HCT116 (cell line): Measurements from ENCODE around the gene ROBO1. TPM values are rescaled to one million over a fixed set of nuclear protein-coding genes. Genes with fewer than 3 reads are reported as not detected.

ENCODE experiments used
- ATAC-seq: fragments of 200-7000 bp; cut with Tn5 transposase; 2 replicates; pipeline ENCODE4 v1.9.1; 2020; ENCODE audit warnings: mild to moderate bottlenecking, moderate library complexity
- BruUV-seq: library from RNA; stranded (reverse); fragments of 400-500 nt; replicated peaks from 2 replicates; lab custom pipeline; 2021; lab: Mats Ljungman, UMichigan
- CTCF ChIA-PET: fragments of 300-600 bp; sonication (Branson Sonifier 250); formaldehyde crosslinking; loops from one replicate; lab custom pipeline; 2021; ENCODE audit warnings: antibody characterized with exemption; lab: Charles Lee
- POLR2A ChIA-PET: fragments of 300-600, 350-600 bp; sonication (Branson Sonifier 250); formaldehyde crosslinking; loops from one replicate; lab custom pipeline; 2021; ENCODE audit warnings: antibody characterized with exemption; lab: Charles Lee
- RAD21 ChIA-PET, 2 experiments: fragments of 300-600 bp; sonication (Branson Sonifier 250); formaldehyde crosslinking; loops; one replicate each; lab custom pipeline; 2023; ENCODE audit warnings: low total read pairs in 2 of 2; ENCODE audit not compliant: uncharacterized antibody in 2 of 2, unreplicated experiment in 2 of 2, low non-redundant PET in 1 of 2; lab: Charles Lee
- DNase-seq: peaks from one replicate; pipeline ENCODE4 v3.0.0-alpha.2; 2010; ENCODE audit warnings: low read depth, low spot score
- H2AFZ ChIP-seq: fragments of 200-600 bp; shearing (Covaris generic), sonication (generic); 2 replicates; pipeline ENCODE4 v1.6.1; 2017; ENCODE audit warnings: low read depth, mixed run types, mixed read lengths, antibody characterized with exemption, low read length; ENCODE audit not compliant: poor library complexity, severe bottlenecking
- H3K27ac ChIP-seq: 2 replicates; pipeline ENCODE4 v1.5.1; 2012; ENCODE audit warnings: low read depth, low read length
- H3K27me3 ChIP-seq: fragments of 200-600 bp; sonication (generic); 2 replicates; pipeline ENCODE4 v1.6.1; 2016; ENCODE audit warnings: mixed run types, low read length, mixed read lengths; ENCODE audit not compliant: insufficient read depth
- H3K36me3 ChIP-seq, 2 experiments: fragments of 200-500 bp in 1 of 2; fragments of 200-600 bp in 1 of 2; sonication (Bioruptor generic) in 1 of 2; sonication (generic) in 1 of 2; 2 replicates each; pipeline versions ENCODE4 v1.5.1 to v1.6.1; 2014 to 2016; ENCODE audit warnings: low read length in 2 of 2, inconsistent platforms in 1 of 2, mixed read lengths in 1 of 2, mixed run types in 1 of 2; ENCODE audit not compliant: insufficient read depth in 2 of 2, control insufficient read depth in 1 of 2
- H3K4me1 ChIP-seq, 2 experiments: fragments of 200-600 bp in 1 of 2; sonication (generic) in 1 of 2; 2 replicates each; pipeline versions ENCODE4 v1.5.1 to v1.6.1; 2012 to 2017; ENCODE audit warnings: low read length in 2 of 2, inconsistent platforms in 1 of 2, mild to moderate bottlenecking in 1 of 2, mixed read lengths in 1 of 2, mixed run types in 1 of 2, moderate library complexity in 1 of 2; ENCODE audit not compliant: insufficient read depth in 2 of 2, control insufficient read depth in 1 of 2
- H3K4me2 ChIP-seq: fragments of 200-600 bp; sonication (generic); 2 replicates; pipeline ENCODE4 v1.6.1; 2017; ENCODE audit warnings: mixed run types, low read length, mixed read lengths
- H3K4me3 ChIP-seq, 2 experiments: fragments of 200-600 bp in 1 of 2; sonication (generic) in 1 of 2; replicated peaks in 1 of 2; 2 replicates each; pipeline ENCODE4 v1.5.1; 2011 to 2016; ENCODE audit warnings: low read length in 2 of 2, control low read depth in 1 of 2, low read depth in 1 of 2, mild to moderate bottlenecking in 1 of 2, mixed read lengths in 1 of 2, mixed run types in 1 of 2
- H3K79me2 ChIP-seq: fragments of 200-600 bp; sonication (generic); 2 replicates; pipeline ENCODE4 v1.6.1; 2017; ENCODE audit warnings: mild to moderate bottlenecking, mixed run types, low read length, moderate library complexity, mixed read lengths; ENCODE audit not compliant: insufficient read depth
- H3K9ac ChIP-seq: fragments of 200-600 bp; sonication (generic); 2 replicates; pipeline ENCODE4 v1.6.1; 2016; ENCODE audit warnings: low read length, mixed read lengths
- H3K9me2 ChIP-seq: fragments of 200-600 bp; sonication (generic), shearing (Covaris generic); 2 replicates; pipeline ENCODE4 v1.6.1; 2017; ENCODE audit warnings: mixed run types, mild to moderate bottlenecking, moderate library complexity; ENCODE audit not compliant: insufficient read depth
- H3K9me3 ChIP-seq, 2 experiments: fragments of 200-500 bp in 1 of 2; fragments of 200-600 bp in 1 of 2; sonication (Bioruptor generic) in 1 of 2; sonication (generic) in 1 of 2; 2 replicates each; pipeline ENCODE4 v1.6.1; 2014 to 2017; ENCODE audit warnings: low read length in 2 of 2, mixed read lengths in 2 of 2, inconsistent platforms in 1 of 2, low read depth in 1 of 2, mild to moderate bottlenecking in 1 of 2, mixed run types in 1 of 2, moderate library complexity in 1 of 2; ENCODE audit not compliant: control insufficient read depth in 1 of 2, insufficient read depth in 1 of 2
- H4K20me1 ChIP-seq: fragments of 200-600 bp; sonication (generic), shearing (Covaris generic); 2 replicates; pipeline ENCODE4 v1.6.1; 2017; ENCODE audit warnings: mixed run types, mild to moderate bottlenecking, moderate library complexity; ENCODE audit not compliant: insufficient read depth
- CBX3 ChIP-seq: IDR thresholded peaks from 2 replicates; pipeline ENCODE4 v1.6.1; 2012; ENCODE audit warnings: low read depth
- CEBPB ChIP-seq: IDR thresholded peaks from 2 replicates; pipeline ENCODE4 v1.6.1; 2012; ENCODE audit warnings: low read depth
- EGR1 ChIP-seq: IDR thresholded peaks from 2 replicates; pipeline ENCODE4 v1.6.1; 2012; ENCODE audit warnings: low read depth
- ELF1 ChIP-seq: IDR thresholded peaks from 2 replicates; pipeline ENCODE4 v1.6.1; 2012; ENCODE audit warnings: low read depth, borderline replicate concordance
- EZH2phosphoT487 ChIP-seq: fragments of 200-600 bp; IDR thresholded peaks from 2 replicates; pipeline ENCODE4 v1.6.1; 2018; ENCODE audit warnings: antibody characterized with exemption, borderline replicate concordance
- FOSL1 ChIP-seq: IDR thresholded peaks from 2 replicates; pipeline ENCODE4 v1.6.1; 2012; ENCODE audit warnings: low read depth
- JUND ChIP-seq: IDR thresholded peaks from 2 replicates; pipeline ENCODE4 v1.6.1; 2012
- POLR2A ChIP-seq: IDR thresholded peaks from 2 replicates; pipeline ENCODE4 v1.7.0; 2011; ENCODE audit warnings: borderline replicate concordance; ENCODE audit not compliant: insufficient read depth, insufficient read length; ENCODE audit errors: extremely low read depth
- POLR2AphosphoS5 ChIP-seq: IDR thresholded peaks from 2 replicates; pipeline ENCODE4 v1.6.1; 2011; ENCODE audit warnings: mild to moderate bottlenecking, low read depth, low read length, moderate library complexity
- RAD21 ChIP-seq: IDR thresholded peaks from 2 replicates; pipeline ENCODE4 v1.6.1; 2012; ENCODE audit warnings: low read depth, mild to moderate bottlenecking
- SP1 ChIP-seq: IDR thresholded peaks from 2 replicates; pipeline ENCODE4 v1.6.1; 2012; ENCODE audit warnings: low read depth
- SRF ChIP-seq: IDR thresholded peaks from 2 replicates; pipeline ENCODE4 v1.6.1; 2012; ENCODE audit warnings: low read depth
- TCF7L2 ChIP-seq: IDR thresholded peaks from 2 replicates; pipeline ENCODE4 v1.7.0; 2011; ENCODE audit warnings: borderline replicate concordance, inconsistent platforms; ENCODE audit not compliant: insufficient read depth, insufficient read length; ENCODE audit errors: extremely low read depth
- YY1 ChIP-seq: IDR thresholded peaks from 2 replicates; pipeline ENCODE4 v1.6.1; 2011; ENCODE audit warnings: low read length, low read depth, moderate library complexity, mild to moderate bottlenecking; ENCODE audit not compliant: insufficient replicate concordance; ENCODE audit errors: extremely low read depth
- ZFX ChIP-seq: fragments of 450-650 bp; IDR thresholded peaks from 2 replicates; pipeline ENCODE4 v1.6.1; 2017
- intact Hi-C: fragments of 100-400 bp; cut with micrococcal nuclease; formaldehyde crosslinking; loops from 2 replicates; pipeline ENCODE4 v1.10.0; 2022
- total RNA-seq: library from RNA; stranded (reverse); gene quantifications from one replicate; pipeline ENCODE4 v1.2.1, GENCODE V29; 2021; ENCODE audit not compliant: unreplicated experiment
- TF ChIP-seq, protein P1 (sequence below): IDR thresholded peaks from 2 replicates; pipeline ENCODE4 v1.6.1; 2012; ENCODE audit warnings: low read depth
- TF ChIP-seq, protein P2 (sequence below), 3 experiments: fragments of 200-600 bp in 1 of 3; sonication (generic) in 1 of 3; IDR thresholded peaks in 2 of 3; conservative IDR thresholded peaks in 1 of 3; 2 replicates each; pipeline ENCODE4 v1.5.1; 2012 to 2017; ENCODE audit warnings: low read depth in 2 of 3, low read length in 2 of 3, antibody characterized with exemption in 1 of 3, borderline replicate concordance in 1 of 3, control low read depth in 1 of 3, mild to moderate bottlenecking in 1 of 3, mixed read lengths in 1 of 3, mixed run types in 1 of 3, moderate library complexity in 1 of 3; ENCODE audit not compliant: insufficient read depth in 1 of 3

Gene ROBO1
- total RNA-seq, 1 experiment from 2014 or later: 0.27 TPM

DNA sequence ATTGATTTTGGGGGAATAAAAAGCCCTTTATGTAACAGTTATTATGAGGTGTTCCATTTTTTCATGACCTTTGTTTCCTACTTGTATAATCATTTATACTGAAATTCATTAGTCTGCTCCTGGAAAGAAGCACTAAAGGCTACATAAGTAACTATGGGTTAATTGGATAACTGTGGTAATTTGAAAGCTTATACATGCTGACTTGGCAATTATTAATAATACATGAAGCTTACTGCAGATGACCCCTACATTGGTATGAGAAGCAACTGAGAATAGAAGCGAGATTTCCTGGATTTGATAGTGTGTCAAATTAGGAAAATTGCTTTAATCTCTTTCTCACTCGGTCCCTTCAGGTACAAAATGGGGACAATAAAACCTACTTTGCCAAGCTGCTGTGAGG lies 658.0 kb downstream of the ROBO1 start:
- no peak for ATAC-seq
- POLR2A ChIA-PET: no interaction called here

DNA sequence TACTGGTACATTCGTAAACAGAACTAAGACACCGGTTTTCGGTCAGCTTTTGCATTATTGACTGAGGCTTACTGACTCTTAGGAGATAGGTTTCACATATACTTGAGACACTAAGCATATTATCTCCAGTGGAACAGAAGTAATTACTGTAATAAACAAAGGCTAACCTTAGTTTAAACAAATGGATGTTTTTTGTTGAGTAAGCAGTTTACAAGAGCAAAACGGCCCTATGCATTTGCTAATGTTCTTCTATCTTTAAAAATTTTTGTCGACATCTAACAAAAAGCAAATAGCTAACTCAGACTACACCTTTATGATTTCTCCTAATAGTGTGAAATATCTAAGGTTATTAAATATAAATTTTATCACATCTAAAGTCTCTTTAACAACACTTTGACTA lies 664.5 kb downstream of the ROBO1 start:
- Histone ChIP-seq H2AFZ (no peak overlapping the region), H3K9me2 (no peaks in the 10 kb centered on the region), H4K20me1 (no peaks in the 10 kb centered on the region), H3K36me3 (no peaks in the 10 kb centered on the region), H3K79me2 (no peaks in the 10 kb centered on the region), H3K4me3 (no peak overlapping the region), H3K9me3 (peaks cover 20 to 22% of the 10 kb centered on the region in 2 experiments; a peak in 2 of 4 replicates), H3K4me1 (no peaks in the 10 kb centered on the region), H3K9ac (no peak overlapping the region), H3K4me2 (no peak overlapping the region), H3K27ac (no peak overlapping the region), H3K27me3 (no peaks in the 10 kb centered on the region)
- ChIA-PET RAD21 (no interaction called here), CTCF (no interaction called here), POLR2A (no interaction called here)
- DNase-seq: no peak
- ATAC-seq: no peak
- no TSS peak for BruUV-seq
- intact Hi-C loops: no loop called here
- TF ChIP-seq ZFX (no peak), RAD21 (no peak), SP1 (no peak), JUND (no peak), EGR1 (no peak), ELF1 (no peak), FOSL1 (no peak), POLR2AphosphoS5 (no peak), POLR2A (no peak), TCF7L2 (no peak), EZH2phosphoT487 (no peak), YY1 (no peak), SRF (no peak), CBX3 (no peak)
- TF ChIP-seq, protein P1, sequence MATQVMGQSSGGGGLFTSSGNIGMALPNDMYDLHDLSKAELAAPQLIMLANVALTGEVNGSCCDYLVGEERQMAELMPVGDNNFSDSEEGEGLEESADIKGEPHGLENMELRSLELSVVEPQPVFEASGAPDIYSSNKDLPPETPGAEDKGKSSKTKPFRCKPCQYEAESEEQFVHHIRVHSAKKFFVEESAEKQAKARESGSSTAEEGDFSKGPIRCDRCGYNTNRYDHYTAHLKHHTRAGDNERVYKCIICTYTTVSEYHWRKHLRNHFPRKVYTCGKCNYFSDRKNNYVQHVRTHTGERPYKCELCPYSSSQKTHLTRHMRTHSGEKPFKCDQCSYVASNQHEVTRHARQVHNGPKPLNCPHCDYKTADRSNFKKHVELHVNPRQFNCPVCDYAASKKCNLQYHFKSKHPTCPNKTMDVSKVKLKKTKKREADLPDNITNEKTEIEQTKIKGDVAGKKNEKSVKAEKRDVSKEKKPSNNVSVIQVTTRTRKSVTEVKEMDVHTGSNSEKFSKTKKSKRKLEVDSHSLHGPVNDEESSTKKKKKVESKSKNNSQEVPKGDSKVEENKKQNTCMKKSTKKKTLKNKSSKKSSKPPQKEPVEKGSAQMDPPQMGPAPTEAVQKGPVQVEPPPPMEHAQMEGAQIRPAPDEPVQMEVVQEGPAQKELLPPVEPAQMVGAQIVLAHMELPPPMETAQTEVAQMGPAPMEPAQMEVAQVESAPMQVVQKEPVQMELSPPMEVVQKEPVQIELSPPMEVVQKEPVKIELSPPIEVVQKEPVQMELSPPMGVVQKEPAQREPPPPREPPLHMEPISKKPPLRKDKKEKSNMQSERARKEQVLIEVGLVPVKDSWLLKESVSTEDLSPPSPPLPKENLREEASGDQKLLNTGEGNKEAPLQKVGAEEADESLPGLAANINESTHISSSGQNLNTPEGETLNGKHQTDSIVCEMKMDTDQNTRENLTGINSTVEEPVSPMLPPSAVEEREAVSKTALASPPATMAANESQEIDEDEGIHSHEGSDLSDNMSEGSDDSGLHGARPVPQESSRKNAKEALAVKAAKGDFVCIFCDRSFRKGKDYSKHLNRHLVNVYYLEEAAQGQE: no peak
- TF ChIP-seq, protein P2, sequence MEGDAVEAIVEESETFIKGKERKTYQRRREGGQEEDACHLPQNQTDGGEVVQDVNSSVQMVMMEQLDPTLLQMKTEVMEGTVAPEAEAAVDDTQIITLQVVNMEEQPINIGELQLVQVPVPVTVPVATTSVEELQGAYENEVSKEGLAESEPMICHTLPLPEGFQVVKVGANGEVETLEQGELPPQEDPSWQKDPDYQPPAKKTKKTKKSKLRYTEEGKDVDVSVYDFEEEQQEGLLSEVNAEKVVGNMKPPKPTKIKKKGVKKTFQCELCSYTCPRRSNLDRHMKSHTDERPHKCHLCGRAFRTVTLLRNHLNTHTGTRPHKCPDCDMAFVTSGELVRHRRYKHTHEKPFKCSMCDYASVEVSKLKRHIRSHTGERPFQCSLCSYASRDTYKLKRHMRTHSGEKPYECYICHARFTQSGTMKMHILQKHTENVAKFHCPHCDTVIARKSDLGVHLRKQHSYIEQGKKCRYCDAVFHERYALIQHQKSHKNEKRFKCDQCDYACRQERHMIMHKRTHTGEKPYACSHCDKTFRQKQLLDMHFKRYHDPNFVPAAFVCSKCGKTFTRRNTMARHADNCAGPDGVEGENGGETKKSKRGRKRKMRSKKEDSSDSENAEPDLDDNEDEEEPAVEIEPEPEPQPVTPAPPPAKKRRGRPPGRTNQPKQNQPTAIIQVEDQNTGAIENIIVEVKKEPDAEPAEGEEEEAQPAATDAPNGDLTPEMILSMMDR (IDR thresholded peaks at IDR 0.05 in 2 of 3, conservative IDR thresholded peaks at IDR 0.05 in 1 of 3; ENCODE audit: borderline replicate concordance in 1 of 3, insufficient read depth in 1 of 3, low read depth in 2 of 3, low read length in 2 of 3): no peak

More for the DNA sequence above, 658.0 kb downstream of the ROBO1 start:
- no peak overlapping the region for H3K27ac ChIP-seq
- H3K4me2 ChIP-seq: no peak overlapping the region
- no peaks in the 10 kb centered on the region for H3K79me2 ChIP-seq
- intact Hi-C loops: no loop called here
- DNase-seq: no peak
- H3K9ac ChIP-seq: no peak overlapping the region
- no peaks in the 10 kb centered on the region for H3K27me3 ChIP-seq
- H3K4me1 ChIP-seq: no peaks in the 10 kb centered on the region
- H3K9me2 ChIP-seq: no peaks in the 10 kb centered on the region
- H3K36me3 ChIP-seq: no peaks in the 10 kb centered on the region
- BruUV-seq: no TSS peak
- H3K4me3 ChIP-seq: no peak overlapping the region
- no peak overlapping the region for H2AFZ ChIP-seq
- peaks cover 10 to 19% of the 10 kb centered on the region in 2 experiments; a peak in 2 of 4 replicates for H3K9me3 ChIP-seq
- no peak for TF ChIP-seq CEBPB
- no peaks in the 10 kb centered on the region for H4K20me1 ChIP-seq
- ChIA-PET CTCF (no interaction called here), RAD21 (no interaction called here)
